Activated CD4-positive, CD25-positive, alpha-beta regulatory T cell treated with anti-CD3 and anti-CD28 coated beads, Interleukin-2, amount 50 U/mL, for 72 hours (primary cell): Measurements from ENCODE around the gene DENND1A.
"Not testable (repeated sequence)": the region's sequence is repeated elsewhere in the genome, so short reads cannot be mapped to it uniquely, and the experiment has no call there.

Experiments
- DNase-seq: peaks from one replicate; pipeline ENCODE4 v3.0.0; 2021

DENND1A gene

GRCh38 chr9:123922431-123922830 lies 7.5 kb downstream of the DENND1A start:
- no peak for DNase-seq

DNA sequence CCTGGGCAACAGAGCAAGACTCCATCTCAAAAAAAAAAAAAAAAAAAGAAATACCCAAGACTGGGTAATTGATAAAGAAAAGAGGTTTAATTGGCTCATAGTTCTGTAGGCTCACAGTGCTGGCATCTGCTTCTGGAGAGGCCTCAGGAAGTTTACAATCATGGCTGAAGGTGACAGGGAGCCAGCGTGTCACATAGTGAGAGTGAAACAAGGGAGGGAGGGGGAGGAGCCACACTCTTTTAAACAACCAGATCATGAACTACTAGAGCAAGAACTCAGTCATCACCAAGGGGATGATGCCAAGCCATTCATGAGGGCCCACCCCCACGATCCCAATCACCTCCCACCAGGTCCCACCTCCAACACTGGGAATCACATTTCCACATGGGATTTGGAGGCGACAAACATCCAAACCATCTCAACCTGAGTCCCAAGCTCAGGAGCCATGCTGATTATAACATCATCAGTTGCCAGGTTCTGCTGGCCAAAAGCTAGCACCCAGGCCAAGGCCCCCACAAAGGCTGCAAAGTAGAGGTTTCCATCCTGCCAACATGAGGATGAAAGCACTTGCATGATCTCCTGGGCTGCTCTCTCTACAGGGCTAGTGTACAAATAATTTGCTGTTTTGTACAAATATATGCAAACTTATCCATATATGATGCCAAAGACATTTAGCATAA lies 15.3 kb downstream of the DENND1A start:
- DNase-seq, result no peak

DNA sequence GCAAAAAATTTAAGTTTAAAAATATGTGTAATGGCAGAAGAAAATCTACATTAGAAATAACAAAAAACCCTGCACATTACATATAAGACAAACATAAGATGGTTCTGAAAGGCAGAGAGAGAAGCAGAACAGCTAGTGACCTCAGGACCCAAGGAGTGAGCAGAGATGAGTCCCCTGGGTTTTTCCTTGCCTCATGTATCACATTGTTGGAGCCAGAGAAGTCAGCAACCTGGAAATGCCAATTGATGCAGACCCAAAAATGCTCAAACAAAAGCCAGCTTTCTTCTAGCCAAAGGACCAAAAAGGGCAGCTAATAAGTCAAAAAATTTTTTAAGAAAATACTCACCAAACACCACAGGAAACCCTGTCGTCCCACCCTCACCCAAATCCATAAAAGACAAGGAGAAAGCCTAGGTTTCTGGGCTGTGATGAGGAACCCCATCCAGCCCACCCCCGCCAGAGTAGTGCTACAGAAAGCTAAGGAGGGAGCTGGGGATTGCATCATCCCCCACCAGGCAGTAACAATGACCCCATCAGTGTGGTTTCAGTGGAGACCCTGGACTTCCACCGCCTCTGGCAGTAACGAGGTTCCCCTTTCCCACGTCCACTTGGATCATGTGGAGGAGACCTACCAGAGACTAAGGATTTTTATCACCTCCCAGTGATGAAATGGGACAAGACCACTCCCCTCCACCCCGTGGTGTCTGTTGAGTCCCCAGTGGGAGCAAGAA lies 17.6 kb downstream of the DENND1A start:
- no peak for DNase-seq

DNA sequence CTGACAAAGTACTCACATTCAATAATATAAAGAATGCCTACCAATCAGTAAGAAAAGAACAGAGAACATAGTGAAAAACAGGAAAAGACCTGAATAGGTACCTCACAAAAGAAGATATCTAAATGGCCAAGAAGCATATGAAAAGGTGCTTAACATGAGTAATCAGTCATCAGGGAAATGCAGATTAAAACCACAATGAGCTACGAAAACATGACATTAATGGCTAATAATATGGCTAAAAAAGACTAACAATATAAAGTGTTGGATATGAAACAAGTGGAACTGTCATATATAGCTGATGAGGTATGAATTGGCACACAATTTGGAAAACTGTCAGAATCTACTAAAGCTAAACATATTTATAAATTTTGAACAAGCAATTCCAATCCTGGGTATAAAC lies 18.9 kb downstream of the DENND1A start:
- DNase-seq, result no peak

- DNase-seq, result not testable (repeated sequence)
Observed at GRCh38 chr9:123909192-123909591, 20.7 kb downstream of the DENND1A start.

- not testable (repeated sequence) for DNase-seq
Observed at GRCh38 chr9:123903550-123903949, 26.4 kb downstream of the DENND1A start.

GRCh38 chr9:123894822-123895221 lies 35.1 kb downstream of the DENND1A start:
- no peak for DNase-seq

GRCh38 chr9:123893831-123894460 lies 36.0 kb downstream of the DENND1A start:
- no peak for DNase-seq

- DNase-seq, result no peak
Observed at GRCh38 chr9:123893115-123893514, 36.8 kb downstream of the DENND1A start.

GRCh38 chr9:123887837-123888236 lies 42.1 kb downstream of the DENND1A start:
- no peak for DNase-seq

DNA sequence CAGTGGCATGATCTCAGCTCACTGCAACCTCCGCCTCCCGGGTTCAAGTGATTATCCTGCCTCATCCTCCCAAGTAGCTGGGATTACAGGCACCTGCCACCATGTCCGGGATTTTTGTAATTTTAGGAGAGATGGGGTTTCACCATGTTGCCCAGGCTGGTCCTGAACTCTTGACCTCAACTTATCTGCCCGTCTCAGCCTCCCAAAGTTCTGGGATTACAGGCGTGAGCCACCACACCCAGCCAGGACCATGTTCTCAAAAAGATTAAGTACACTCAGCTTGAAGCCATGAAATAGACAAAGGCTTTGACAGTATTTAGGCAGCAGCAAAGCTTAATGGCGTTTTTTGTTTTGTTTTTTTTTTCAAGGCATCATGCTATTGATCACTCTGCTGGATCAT lies 44.1 kb downstream of the DENND1A start:
- not testable (repeated sequence) for DNase-seq

GRCh38 chr9:123883634-123884033 lies 46.3 kb downstream of the DENND1A start:
- no peak for DNase-seq

- no peak for DNase-seq
Observed at GRCh38 chr9:123881604-123882003, 48.3 kb downstream of the DENND1A start.

DNA sequence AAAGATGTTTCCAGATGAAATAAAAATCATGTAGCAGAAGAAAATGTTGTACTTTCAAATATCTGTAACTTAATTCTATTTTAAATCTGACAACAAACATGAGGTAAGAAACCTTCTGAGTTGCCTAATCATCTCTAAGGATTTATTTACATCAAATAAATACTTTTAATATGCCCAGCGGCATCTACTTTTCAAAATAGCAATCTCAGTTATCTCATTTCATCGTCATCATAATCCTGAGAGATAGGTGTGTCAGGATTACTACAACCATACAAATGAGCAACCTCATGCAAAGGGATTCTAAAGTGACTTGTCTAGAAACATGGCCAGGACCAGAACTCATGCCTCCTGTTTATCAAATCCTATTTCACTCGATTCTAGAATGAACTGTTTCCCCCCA lies 49.5 kb downstream of the DENND1A start:
- DNase-seq, result no peak

- no peak for DNase-seq
Observed at GRCh38 chr9:123876750-123877149, 53.2 kb downstream of the DENND1A start.

DNA sequence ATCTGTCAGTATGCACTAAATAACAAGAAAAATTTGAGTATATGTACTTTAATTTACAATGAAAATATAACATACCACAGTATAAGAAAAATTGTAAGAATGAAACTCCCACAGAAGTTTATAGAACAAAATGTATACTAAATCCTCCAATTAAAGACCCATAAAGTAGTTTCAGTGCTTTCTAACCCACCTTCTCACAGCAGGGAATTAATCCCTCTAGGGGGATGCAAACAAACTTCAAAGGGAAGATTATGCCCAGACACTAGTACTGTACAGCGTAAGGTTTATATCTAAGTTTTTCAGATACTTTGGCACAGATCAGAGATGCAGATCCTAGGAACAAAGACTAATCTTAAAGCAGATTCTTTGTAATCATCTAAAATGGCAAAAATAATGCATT lies 57.2 kb downstream of the DENND1A start:
- DNase-seq, result no peak

DNA sequence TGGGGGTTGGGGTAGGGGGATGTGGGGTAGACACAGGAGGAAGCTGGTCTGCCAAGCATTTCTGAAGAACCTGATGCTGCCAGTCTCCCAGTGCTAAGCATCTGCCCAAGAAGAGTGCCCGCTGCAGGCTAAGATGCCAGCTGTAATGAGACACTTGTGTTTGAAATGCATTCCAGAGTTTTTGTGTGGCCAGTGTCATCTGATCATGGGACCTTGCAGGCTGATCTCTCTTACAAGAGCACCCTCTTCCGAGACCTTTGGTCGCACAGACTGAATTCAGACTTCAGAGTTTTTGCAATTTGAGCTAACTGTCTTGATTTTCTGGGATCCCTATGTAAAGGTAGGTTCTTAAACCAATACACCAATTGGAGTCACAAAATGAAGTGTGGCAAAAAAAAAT lies 58.1 kb downstream of the DENND1A start:
- no peak for DNase-seq

- no peak for DNase-seq
Observed at GRCh38 chr9:123868002-123868401, 61.9 kb downstream of the DENND1A start.

DNA sequence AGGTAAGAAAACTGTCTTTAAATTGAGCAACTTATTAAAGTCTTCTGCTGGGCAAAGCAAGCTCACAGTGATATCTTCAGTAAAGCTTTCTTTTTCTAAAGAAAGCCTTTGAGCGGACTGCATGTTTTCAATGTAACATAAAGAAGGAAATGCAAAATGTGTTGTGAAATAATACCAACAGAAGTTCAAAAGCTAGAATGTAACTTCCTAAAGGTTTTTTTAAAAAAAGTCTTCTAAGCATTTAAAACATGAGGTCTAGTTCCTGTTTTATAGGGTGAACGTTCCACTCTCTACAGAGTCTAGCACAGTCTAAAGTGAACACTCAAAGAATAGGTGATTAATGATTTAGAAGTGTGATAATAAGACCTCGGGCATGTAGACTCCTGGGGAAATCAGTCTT lies 62.9 kb downstream of the DENND1A start:
- no peak for DNase-seq

DNA sequence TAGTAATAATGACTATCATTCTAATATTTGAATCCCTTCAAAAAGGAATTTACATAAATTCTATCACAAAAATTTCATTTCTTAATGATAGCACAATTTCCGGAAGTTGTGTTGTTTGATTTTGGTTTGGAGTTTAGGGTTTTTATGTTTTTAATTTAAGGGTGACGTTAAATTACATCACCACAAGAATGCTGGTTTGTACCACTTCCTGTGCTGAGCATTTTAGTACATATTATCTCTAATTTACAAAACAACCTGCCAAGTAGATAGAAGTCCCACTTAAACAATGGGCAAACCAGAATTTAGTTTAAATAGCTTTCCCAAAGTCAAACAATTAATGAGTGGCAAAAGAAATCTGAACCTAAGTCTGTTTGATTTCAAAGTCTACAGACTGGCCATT lies 63.4 kb downstream of the DENND1A start:
- no peak for DNase-seq

DNA sequence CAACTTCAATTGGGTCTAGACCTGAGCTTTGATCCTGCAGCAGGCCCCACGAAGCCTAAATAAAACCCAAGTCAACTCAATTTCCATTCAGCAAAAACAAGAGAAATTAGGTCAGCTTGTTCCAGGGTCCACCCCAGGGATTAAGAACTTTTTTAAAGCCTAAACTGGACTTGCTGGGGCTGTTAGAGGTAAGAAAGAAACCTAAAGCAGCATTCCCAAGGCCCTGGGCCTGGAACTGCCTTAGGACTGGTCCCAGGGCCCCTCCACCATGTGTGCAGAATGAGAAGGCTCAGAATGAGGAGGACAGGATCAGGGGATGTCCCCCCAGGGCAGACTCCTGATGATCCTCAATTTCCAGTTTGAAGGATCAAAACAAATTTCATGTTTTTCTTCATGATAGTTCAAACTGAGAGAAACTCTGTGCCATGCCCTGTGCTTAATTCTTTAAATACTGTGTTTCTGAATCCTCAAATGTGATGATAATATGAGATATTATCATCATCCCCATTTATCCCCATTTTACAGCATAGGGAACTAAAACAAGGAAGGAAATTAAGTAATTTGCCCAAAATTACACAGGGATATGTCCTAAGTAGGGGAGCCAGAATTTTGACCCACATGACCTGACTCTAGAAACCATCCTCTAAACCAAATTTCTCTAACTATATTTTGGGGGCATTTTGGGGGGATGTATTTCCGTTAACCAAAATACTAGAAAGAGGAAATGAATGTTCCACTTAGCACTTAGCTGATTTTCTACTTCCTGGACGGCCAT lies 64.5 kb downstream of the DENND1A start:
- no peak for DNase-seq

DNA sequence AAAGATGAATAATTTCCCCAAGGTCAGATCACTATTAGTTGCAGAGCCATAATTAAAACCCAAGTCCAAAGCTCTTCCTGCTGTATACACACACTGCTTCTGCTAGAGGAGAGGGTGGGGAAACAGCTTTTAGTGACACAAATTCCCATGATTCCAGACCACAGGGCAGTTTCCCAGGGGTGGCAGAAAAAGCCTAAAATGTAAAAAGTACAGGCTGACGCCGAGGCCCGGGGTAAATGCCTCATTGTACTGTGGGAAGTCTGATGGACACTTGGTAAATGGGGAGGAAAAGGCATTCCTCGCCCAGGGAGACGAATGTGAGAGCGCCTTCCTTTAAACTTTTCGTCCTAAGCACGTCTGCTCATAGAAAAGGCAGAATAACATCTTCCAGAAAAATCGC lies 65.7 kb downstream of the DENND1A start:
- no peak for DNase-seq

- DNase-seq, result no peak
Observed at GRCh38 chr9:123863164-123863855, 66.6 kb downstream of the DENND1A start.
